ENCODE data around the gene RPL26. TPM values are rescaled to one million over a fixed set of nuclear protein-coding genes. Genes with fewer than 3 reads are reported as not detected.

Gene RPL26
- total and polyA plus RNA-seq, 2 donors (not counting 1 experiment from before 2014, with no cell fraction given) = 2,663 to 4,116 TPM

DNA sequence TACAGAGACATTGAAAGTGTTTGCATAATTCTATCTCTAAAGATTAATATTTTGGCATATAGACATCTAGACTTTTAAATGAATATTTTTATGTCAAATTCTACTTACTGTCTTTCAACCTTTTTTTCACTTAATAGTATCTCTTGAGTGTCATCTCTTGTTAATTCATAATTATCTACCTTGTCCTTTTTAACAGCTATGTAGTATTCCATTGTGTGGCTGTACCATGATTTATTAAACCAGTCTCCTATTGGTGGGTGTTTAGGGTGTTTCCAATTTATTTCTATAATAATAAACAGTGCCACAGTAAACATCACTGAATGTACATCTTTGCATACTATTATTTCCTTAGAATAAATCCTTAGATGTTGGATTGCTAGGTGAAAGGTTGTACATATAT, 30.9 kb upstream of the RPL26 start:
- H4K20me1 ChIP-seq (ENCODE audit: control insufficient read depth, extremely low read depth, insufficient read depth, low read length) = no peaks in the 10 kb centered on the region
- no peaks in the 10 kb centered on the region for H3K36me3 ChIP-seq (ENCODE audit: control insufficient read depth, insufficient read depth, low read length)
- no peak for TF ChIP-seq EZH2 (IDR thresholded peaks at IDR 0.05; ENCODE audit: low read length, missing control alignments)
- TF ChIP-seq, protein P1, sequence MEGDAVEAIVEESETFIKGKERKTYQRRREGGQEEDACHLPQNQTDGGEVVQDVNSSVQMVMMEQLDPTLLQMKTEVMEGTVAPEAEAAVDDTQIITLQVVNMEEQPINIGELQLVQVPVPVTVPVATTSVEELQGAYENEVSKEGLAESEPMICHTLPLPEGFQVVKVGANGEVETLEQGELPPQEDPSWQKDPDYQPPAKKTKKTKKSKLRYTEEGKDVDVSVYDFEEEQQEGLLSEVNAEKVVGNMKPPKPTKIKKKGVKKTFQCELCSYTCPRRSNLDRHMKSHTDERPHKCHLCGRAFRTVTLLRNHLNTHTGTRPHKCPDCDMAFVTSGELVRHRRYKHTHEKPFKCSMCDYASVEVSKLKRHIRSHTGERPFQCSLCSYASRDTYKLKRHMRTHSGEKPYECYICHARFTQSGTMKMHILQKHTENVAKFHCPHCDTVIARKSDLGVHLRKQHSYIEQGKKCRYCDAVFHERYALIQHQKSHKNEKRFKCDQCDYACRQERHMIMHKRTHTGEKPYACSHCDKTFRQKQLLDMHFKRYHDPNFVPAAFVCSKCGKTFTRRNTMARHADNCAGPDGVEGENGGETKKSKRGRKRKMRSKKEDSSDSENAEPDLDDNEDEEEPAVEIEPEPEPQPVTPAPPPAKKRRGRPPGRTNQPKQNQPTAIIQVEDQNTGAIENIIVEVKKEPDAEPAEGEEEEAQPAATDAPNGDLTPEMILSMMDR (conservative IDR thresholded peaks at IDR 0.05 in 1 of 2, IDR thresholded peaks at IDR 0.05 in 1 of 2; ENCODE audit: low read depth in 1 of 2, low read length in 2 of 2) = no peak
- no peak overlapping the region for H3K4me3 ChIP-seq (replicated peaks in 1 of 4; ENCODE audit: control extremely low read depth in 1 of 4, insufficient read depth in 1 of 4, low read depth in 3 of 4, low read length in 4 of 4)
- no peaks in the 10 kb centered on the region for H3K79me2 ChIP-seq (ENCODE audit: control insufficient read depth, insufficient read depth, low read length)
- H3K27ac ChIP-seq (ENCODE audit: insufficient read depth, low read length) = no peak overlapping the region
- H3K4me1 ChIP-seq (ENCODE audit: control insufficient read depth, extremely low read depth, insufficient read depth, low read length) = peaks cover 2% of the 10 kb centered on the region
- DNase-seq (ENCODE audit: low read depth in 2 of 2) = no peak
- no peak overlapping the region for H3K4me2 ChIP-seq (ENCODE audit: extremely low read depth, insufficient read depth, low read length)
- no peak overlapping the region for H3K9ac ChIP-seq (ENCODE audit: insufficient read depth, low read length)
- peaks cover 9% of the 10 kb centered on the region for H3K27me3 ChIP-seq (ENCODE audit: control insufficient read depth, insufficient read depth, low read length)
- H2AFZ ChIP-seq (ENCODE audit: low read length) = no peak overlapping the region
- H3K9me3 ChIP-seq (ENCODE audit: control insufficient read depth, insufficient read depth, low read depth, low read length) = no peaks in the 10 kb centered on the region

DNA sequence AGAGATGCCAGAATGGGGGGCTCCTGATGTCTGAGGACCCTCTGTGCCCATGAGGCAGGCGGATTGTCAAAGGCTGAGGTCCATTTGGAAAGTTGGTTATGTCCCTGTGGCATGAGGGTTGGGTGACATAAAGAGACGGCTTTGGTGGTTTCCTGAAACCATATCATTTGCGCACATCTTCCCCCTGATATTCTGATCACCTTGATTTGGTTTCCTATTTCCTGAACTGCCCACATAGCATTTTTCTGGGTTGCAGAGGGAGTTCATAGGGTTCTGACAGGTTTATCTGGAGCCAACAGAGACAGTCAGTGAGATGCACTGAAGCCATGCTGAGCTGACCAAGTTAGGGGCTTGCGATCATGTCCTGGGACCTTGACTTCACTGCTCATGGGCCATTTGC, 30.3 kb upstream of the RPL26 start:
- Histone ChIP-seq H3K9me3 (ENCODE audit: control insufficient read depth, insufficient read depth, low read depth, low read length) (no peaks in the 10 kb centered on the region), H4K20me1 (ENCODE audit: control insufficient read depth, extremely low read depth, insufficient read depth, low read length) (no peaks in the 10 kb centered on the region), H3K27ac (ENCODE audit: insufficient read depth, low read length) (no peak overlapping the region), H3K27me3 (ENCODE audit: control insufficient read depth, insufficient read depth, low read length) (peaks cover 9% of the 10 kb centered on the region), H3K4me1 (ENCODE audit: control insufficient read depth, extremely low read depth, insufficient read depth, low read length) (peaks cover 2% of the 10 kb centered on the region), H3K4me2 (ENCODE audit: extremely low read depth, insufficient read depth, low read length) (no peak overlapping the region), H3K4me3 (replicated peaks in 1 of 4; ENCODE audit: control extremely low read depth in 1 of 4, insufficient read depth in 1 of 4, low read depth in 3 of 4, low read length in 4 of 4) (no peak overlapping the region), H2AFZ (ENCODE audit: low read length) (no peak overlapping the region), H3K36me3 (ENCODE audit: control insufficient read depth, insufficient read depth, low read length) (no peaks in the 10 kb centered on the region), H3K79me2 (ENCODE audit: control insufficient read depth, insufficient read depth, low read length) (no peaks in the 10 kb centered on the region), H3K9ac (ENCODE audit: insufficient read depth, low read length) (no peak overlapping the region)
- TF ChIP-seq, protein P1 (conservative IDR thresholded peaks at IDR 0.05 in 1 of 2, IDR thresholded peaks at IDR 0.05 in 1 of 2; ENCODE audit: low read depth in 1 of 2, low read length in 2 of 2) = no peak
- no peak for TF ChIP-seq EZH2 (IDR thresholded peaks at IDR 0.05; ENCODE audit: low read length, missing control alignments)
- DNase-seq (ENCODE audit: low read depth in 2 of 2) = no peak

DNA sequence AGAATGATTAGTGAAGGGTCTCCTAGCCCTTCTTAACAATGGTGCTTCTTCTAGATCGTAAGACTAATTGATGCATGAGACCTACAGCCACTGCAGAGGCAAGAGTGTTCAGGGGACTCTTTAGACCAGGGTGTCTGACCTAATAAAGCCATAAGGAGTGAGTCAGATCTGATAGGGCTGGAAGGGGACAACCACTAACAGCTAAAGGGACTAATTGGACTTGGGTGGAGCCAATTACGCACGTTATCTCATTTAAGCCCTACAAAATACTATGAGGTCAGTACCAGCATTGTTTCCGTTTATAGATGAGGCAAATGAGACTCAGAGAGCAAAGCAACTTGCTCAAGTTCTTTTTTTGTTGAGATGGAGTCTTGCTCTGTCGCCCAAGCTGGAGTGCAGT, 29.1 kb upstream of the RPL26 start:
- Histone ChIP-seq H3K27ac (ENCODE audit: insufficient read depth, low read length) (no peak overlapping the region), H3K27me3 (ENCODE audit: control insufficient read depth, insufficient read depth, low read length) (peaks cover 2% of the 10 kb centered on the region), H3K36me3 (ENCODE audit: control insufficient read depth, insufficient read depth, low read length) (no peaks in the 10 kb centered on the region), H3K4me3 (replicated peaks in 1 of 4; ENCODE audit: control extremely low read depth in 1 of 4, insufficient read depth in 1 of 4, low read depth in 3 of 4, low read length in 4 of 4) (no peak overlapping the region), H3K9me3 (ENCODE audit: control insufficient read depth, insufficient read depth, low read depth, low read length) (no peaks in the 10 kb centered on the region), H3K9ac (ENCODE audit: insufficient read depth, low read length) (no peak overlapping the region), H3K4me1 (ENCODE audit: control insufficient read depth, extremely low read depth, insufficient read depth, low read length) (peaks cover 2% of the 10 kb centered on the region), H3K79me2 (ENCODE audit: control insufficient read depth, insufficient read depth, low read length) (no peaks in the 10 kb centered on the region), H4K20me1 (ENCODE audit: control insufficient read depth, extremely low read depth, insufficient read depth, low read length) (no peaks in the 10 kb centered on the region), H3K4me2 (ENCODE audit: extremely low read depth, insufficient read depth, low read length) (no peak overlapping the region), H2AFZ (ENCODE audit: low read length) (no peak overlapping the region)
- no peak for DNase-seq (ENCODE audit: low read depth in 2 of 2)
- TF ChIP-seq, protein P1 (conservative IDR thresholded peaks at IDR 0.05 in 1 of 2, IDR thresholded peaks at IDR 0.05 in 1 of 2; ENCODE audit: low read depth in 1 of 2, low read length in 2 of 2) = no peak
- TF ChIP-seq EZH2 (IDR thresholded peaks at IDR 0.05; ENCODE audit: low read length, missing control alignments) = no peak
